K562 (cell line): ENCODE measurements around the gene SELENOM. TPM values are rescaled to one million over a fixed set of nuclear protein-coding genes. Genes with fewer than 3 reads are reported as not detected.

ENCODE experiments used
- ATAC-seq: fragments of 200-7000 bp; cut with Tn5 transposase; 3 replicates; pipeline ENCODE4 v1.9.1; 2020; ENCODE audit warnings: moderate library complexity
- BruUV-seq: library from RNA; stranded (reverse); fragments of 400-500 nt; replicated peaks from 2 replicates; lab custom pipeline; 2021; lab: Mats Ljungman, UMichigan
- CTCF ChIA-PET: fragments of 300-600 bp; formaldehyde crosslinking; extraction: SDS; loops from one replicate; lab custom pipeline; 2021; ENCODE audit warnings: low intra/inter-chr PET ratio; lab: Yijun Ruan, JAX
- POLR2A ChIA-PET: fragments of 300-600, 350-650 bp; sonication (Branson Sonifier 250); formaldehyde crosslinking; extraction: SDS; loops from one replicate; lab custom pipeline; 2021; ENCODE audit warnings: antibody characterized with exemption, inconsistent platforms; lab: Yijun Ruan, JAX
- DNase-seq, 4 experiments: peaks; one replicate each; pipeline versions ENCODE4 v3.0.0 to v3.0.0-alpha.2; 2011 to 2018; ENCODE audit warnings: low spot score in 3 of 4, mixed read lengths in 3 of 4; ENCODE audit errors: extremely low read depth in 1 of 4
- FAIRE-seq: peaks from 2 replicates; lab custom pipeline; 2011; peaks lifted over from hg19 to GRCh38; lab: Jason Lieb, UNC
- H2AFZ ChIP-seq: 2 replicates; pipeline ENCODE4 v1.6.0; 2011; ENCODE audit warnings: low read depth, low read length, control low read depth, inconsistent platforms
- H3K27ac ChIP-seq: fragments of 200-600 bp; 3 replicates; pipeline ENCODE4 v1.8.0; 2011; ENCODE audit warnings: low read depth, mild to moderate bottlenecking, control low read depth, inconsistent platforms, low read length, moderate library complexity, mixed read lengths; ENCODE audit errors: extremely low read depth
- H3K27me3 ChIP-seq, 2 experiments: fragments of 300-600 bp in 1 of 2; 2 replicates in 1 of 2; 3 replicates in 1 of 2; pipeline versions ENCODE4 v1.6.0 to v1.8.0; 2011; ENCODE audit warnings: inconsistent platforms in 2 of 2, low read length in 2 of 2, mild to moderate bottlenecking in 1 of 2, mixed read lengths in 1 of 2, moderate library complexity in 1 of 2; ENCODE audit not compliant: control insufficient read depth in 2 of 2, insufficient read depth in 2 of 2
- H3K36me3 ChIP-seq: fragments of 300-600 bp; 3 replicates; pipeline ENCODE4 v1.8.0; 2011; ENCODE audit warnings: mild to moderate bottlenecking, low read length, inconsistent platforms; ENCODE audit not compliant: control insufficient read depth, insufficient read depth
- H3K4me1 ChIP-seq, 2 experiments: fragments of 200-600 bp in 1 of 2; replicated peaks in 1 of 2; 2 replicates in 1 of 2; 3 replicates in 1 of 2; pipeline versions ENCODE4 v1.5.1 to v1.8.0; 2011; ENCODE audit warnings: inconsistent platforms in 2 of 2, low read length in 2 of 2, mild to moderate bottlenecking in 1 of 2, mixed read lengths in 1 of 2, moderate library complexity in 1 of 2; ENCODE audit not compliant: control insufficient read depth in 2 of 2, insufficient read depth in 2 of 2
- H3K4me2 ChIP-seq: 2 replicates; pipeline ENCODE4 v1.6.1; 2011; ENCODE audit warnings: low read length, control low read depth, inconsistent platforms, mixed read lengths; ENCODE audit not compliant: insufficient read depth
- H3K4me3 ChIP-seq: fragments of 200-600 bp; sonication (generic), shearing (Covaris generic); 2 replicates; pipeline ENCODE4 v1.5.1; 2016; ENCODE audit warnings: control low read depth, inconsistent platforms
- H3K79me2 ChIP-seq: fragments of 200-600 bp; 3 replicates; pipeline ENCODE4 v1.8.0; 2011; ENCODE audit warnings: low read length, inconsistent platforms; ENCODE audit not compliant: control insufficient read depth, insufficient read depth
- H3K9ac ChIP-seq, 2 experiments: 2 replicates each; pipeline versions ENCODE4 v1.6.0 to v1.6.1; 2011; ENCODE audit warnings: low read depth in 2 of 2, low read length in 2 of 2, control low read depth in 1 of 2, inconsistent platforms in 1 of 2, mild to moderate bottlenecking in 1 of 2, mixed read lengths in 1 of 2; ENCODE audit not compliant: insufficient read depth in 1 of 2
- H3K9me1 ChIP-seq: one replicate; pipeline ENCODE4 v1.6.0; 2011; ENCODE audit warnings: inconsistent platforms, mild to moderate bottlenecking, low read length, moderate library complexity; ENCODE audit not compliant: control insufficient read depth, insufficient read depth
- H3K9me3 ChIP-seq: replicated peaks from 2 replicates; pipeline ENCODE4 v1.5.1; 2011; ENCODE audit warnings: low read depth, low read length, inconsistent platforms; ENCODE audit not compliant: control insufficient read depth, insufficient read depth
- H4K20me1 ChIP-seq: replicated peaks from 2 replicates; pipeline ENCODE4 v1.6.1; 2011; ENCODE audit warnings: low read length, inconsistent platforms, mixed read lengths; ENCODE audit not compliant: control insufficient read depth, insufficient read depth
- EHMT2 ChIP-seq: fragments of 450-650 bp; IDR thresholded peaks from 2 replicates; pipeline ENCODE4 v1.6.1; 2018; ENCODE audit warnings: antibody characterized with exemption
- HDAC8 ChIP-seq: fragments of 450-650 bp; IDR thresholded peaks from 2 replicates; pipeline ENCODE4 v1.6.1; 2016; ENCODE audit warnings: mild to moderate bottlenecking, missing genetic modification characterization, moderate library complexity, missing compliant biosample characterization
- HMG20A ChIP-seq: fragments of 450-650 bp; formaldehyde crosslinking; conservative IDR thresholded peaks from 2 replicates; pipeline ENCODE4 v1.4.0; 2020; ENCODE audit warnings: mild to moderate bottlenecking, mixed read lengths
- SPI1 ChIP-seq: IDR thresholded peaks from 2 replicates; pipeline ENCODE4 v1.6.1; 2011; ENCODE audit warnings: low read depth, low read length, control low read depth, borderline replicate concordance
- ZNF431 ChIP-seq: sonication (generic); formaldehyde crosslinking; IDR thresholded peaks from 2 replicates; pipeline ENCODE4 v1.8.0; 2022; ENCODE audit warnings: mild to moderate bottlenecking, missing genetic modification reagents
- ZNF551 ChIP-seq: fragments of 250-450 bp; sonication (Bioruptor Pico); IDR thresholded peaks from 2 replicates; pipeline ENCODE4 v1.5.0; 2021; ENCODE audit warnings: mild to moderate bottlenecking, moderate library complexity
- ZNF699 ChIP-seq: fragments of 250-450 bp; sonication (Bioruptor Pico); IDR thresholded peaks from 2 replicates; pipeline ENCODE4 v1.8.0; 2021; ENCODE audit warnings: mild to moderate bottlenecking, moderate library complexity; ENCODE audit not compliant: insufficient replicate concordance
- WGBS: fragments of 100-300 bp; shearing (Covaris generic); methylation state at CpG from one replicate; pipeline ENCODE4 v1.1.6; 2016; ENCODE audit warnings: low coverage, mixed read lengths; ENCODE audit not compliant: insufficient coverage; ENCODE audit errors: missing lambda C conversion rate; 5-methylcytosine and 5-hydroxymethylcytosine counted together
- in situ Hi-C: fragments of 300-500 bp; cut with MboI; formaldehyde crosslinking; loops from 4 replicates; pipeline ENCODE4 v1.15.0; 2018; ENCODE audit warnings: inconsistent platforms, mixed read lengths
- intact Hi-C: fragments of 100-400 bp; cut with micrococcal nuclease; formaldehyde crosslinking; loops from 2 replicates; pipeline ENCODE4 v1.14.2; 2022
- polyA plus RNA-seq, 8 experiments: library from polyadenylated mRNA; depleted of rRNA in 4 of 8; stranded (reverse) in 5 of 8; unstranded in 3 of 8; fragments of >200 nt; fragmentation: Nextera tagmentation in 2 of 8; fragmentation: Illumina TruSeq in 1 of 8; extraction: Ambion mirVana in 2 of 8; extraction: Trizol in 1 of 8; gene quantifications; 2 replicates each; pipeline versions ENCODE4 v1.2.1 to v1.2.3, GENCODE V29; 2011 to 2014; ENCODE audit warnings: inconsistent platforms in 1 of 8, missing spikeins in 1 of 8
- total RNA-seq, 7 experiments: library from RNA; depleted of rRNA in 6 of 7; stranded (reverse); fragments of >200 nt in 6 of 7; fragmentation: Illumina TruSeq in 2 of 7; extraction: Trizol in 2 of 7; gene quantifications; 2 replicates each; pipeline versions ENCODE4 v1.2.1 to v1.2.3, GENCODE V29; 2011 to 2021; ENCODE audit warnings: low replicate concordance in 1 of 7
- TF ChIP-seq, protein P1 (sequence below), 2 experiments: fragments of 450-650 bp in 1 of 2; sonication (generic) in 1 of 2; formaldehyde crosslinking in 1 of 2; IDR thresholded peaks in 1 of 2; conservative IDR thresholded peaks in 1 of 2; 2 replicates each; pipeline versions ENCODE4 v1.6.1 to v1.8.1; 2016 to 2023; ENCODE audit warnings: mild to moderate bottlenecking in 2 of 2, moderate library complexity in 2 of 2, inconsistent platforms in 1 of 2, missing genetic modification reagents in 1 of 2
- TF ChIP-seq, protein P2 (sequence below): fragments of 250-450 bp; sonication (Bioruptor Pico); IDR thresholded peaks from 2 replicates; pipeline ENCODE4 v1.5.0; 2020; ENCODE audit warnings: mild to moderate bottlenecking, borderline replicate concordance

Gene SELENOM
- total and polyA plus RNA-seq, 9 of the 15 experiments (the other 6 are each of a cell fraction or from before 2014, with no cell fraction given): 1.2 to 10.6 (median 3.7) TPM

DNA sequence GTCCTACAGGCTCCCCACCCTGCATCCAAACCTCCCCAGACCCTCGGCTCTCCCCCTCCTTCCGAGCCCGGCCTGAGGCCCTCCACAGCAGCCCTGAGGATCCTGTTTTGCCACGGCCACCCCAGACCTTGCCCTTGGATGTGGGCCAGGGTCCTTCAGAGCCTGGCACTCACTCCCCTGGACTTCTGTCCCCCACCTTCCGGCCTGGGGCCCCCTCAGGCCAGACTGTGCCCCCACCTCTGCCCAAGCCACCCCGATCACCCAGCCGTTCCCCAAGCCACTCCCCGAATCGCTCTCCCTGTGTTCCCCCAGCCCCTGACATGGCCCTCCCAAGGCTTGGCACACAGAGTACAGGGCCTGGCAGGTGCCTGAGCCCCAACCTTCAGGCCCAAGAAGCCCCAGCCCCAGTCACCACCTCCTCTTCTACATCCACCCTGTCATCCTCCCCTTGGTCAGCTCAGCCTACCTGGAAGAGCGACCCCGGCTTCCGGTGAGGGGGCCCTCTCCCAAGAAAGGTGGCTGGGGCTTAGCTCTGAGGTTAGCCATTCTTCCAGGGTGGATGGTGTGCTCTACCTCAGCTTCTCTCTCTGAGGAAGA is 18.3 kb upstream of the SELENOM start:
- FAIRE-seq (no peak), DNase-seq (no peak), ATAC-seq (no peak)
- intact Hi-C loops (no loop called here), in situ Hi-C loops (no loop called here)
- peaks cover 13 to 54% of the 10 kb centered on the region in 2 experiments; a peak in 4 of 5 replicates for H3K4me1 ChIP-seq
- H3K9me3 ChIP-seq: no peaks in the 10 kb centered on the region
- no peaks in the 10 kb centered on the region for H3K36me3 ChIP-seq
- no peaks in the 10 kb centered on the region for H3K79me2 ChIP-seq
- 54% methylated on average over 6 of the region's 12 CpGs for WGBS
- peak overlapping the region in 1 of 2 experiments; percentile 71; a peak in 1 of 4 replicates for H3K9ac ChIP-seq
- no peak overlapping the region for H3K4me3 ChIP-seq
- no TSS peak for BruUV-seq
- no peak overlapping the region for H3K27ac ChIP-seq
- H3K4me2 ChIP-seq: no peak overlapping the region
- no peak overlapping the region for H2AFZ ChIP-seq
- no peaks in the 10 kb centered on the region for H3K9me1 ChIP-seq
- ChIA-PET POLR2A (interaction anchor here (0.6 to 1.2 kb wide), 2 partner anchors 11 to 97 kb away, joined by 3 read pairs; no protein-coding TSS in a partner anchor), CTCF (no interaction called here)
- no peaks in the 10 kb centered on the region for H3K27me3 ChIP-seq
- no peaks in the 10 kb centered on the region for H4K20me1 ChIP-seq
- TF ChIP-seq, protein P1, sequence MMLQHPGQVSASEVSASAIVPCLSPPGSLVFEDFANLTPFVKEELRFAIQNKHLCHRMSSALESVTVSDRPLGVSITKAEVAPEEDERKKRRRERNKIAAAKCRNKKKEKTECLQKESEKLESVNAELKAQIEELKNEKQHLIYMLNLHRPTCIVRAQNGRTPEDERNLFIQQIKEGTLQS (IDR thresholded peaks at IDR 0.05): no peak
- TF ChIP-seq, protein P1 (CRISPR knock-in tag; conservative IDR thresholded peaks at IDR 0.05): no peak
- TF ChIP-seq SPI1 (no peak), ZNF431 (CRISPR knock-in tag) (no peak), HMG20A (no peak), HDAC8 (tag) (no peak), EHMT2 (no peak), ZNF551 (CRISPR knock-in tag) (no peak), ZNF699 (CRISPR knock-in tag) (no peak)
- TF ChIP-seq, protein P2, sequence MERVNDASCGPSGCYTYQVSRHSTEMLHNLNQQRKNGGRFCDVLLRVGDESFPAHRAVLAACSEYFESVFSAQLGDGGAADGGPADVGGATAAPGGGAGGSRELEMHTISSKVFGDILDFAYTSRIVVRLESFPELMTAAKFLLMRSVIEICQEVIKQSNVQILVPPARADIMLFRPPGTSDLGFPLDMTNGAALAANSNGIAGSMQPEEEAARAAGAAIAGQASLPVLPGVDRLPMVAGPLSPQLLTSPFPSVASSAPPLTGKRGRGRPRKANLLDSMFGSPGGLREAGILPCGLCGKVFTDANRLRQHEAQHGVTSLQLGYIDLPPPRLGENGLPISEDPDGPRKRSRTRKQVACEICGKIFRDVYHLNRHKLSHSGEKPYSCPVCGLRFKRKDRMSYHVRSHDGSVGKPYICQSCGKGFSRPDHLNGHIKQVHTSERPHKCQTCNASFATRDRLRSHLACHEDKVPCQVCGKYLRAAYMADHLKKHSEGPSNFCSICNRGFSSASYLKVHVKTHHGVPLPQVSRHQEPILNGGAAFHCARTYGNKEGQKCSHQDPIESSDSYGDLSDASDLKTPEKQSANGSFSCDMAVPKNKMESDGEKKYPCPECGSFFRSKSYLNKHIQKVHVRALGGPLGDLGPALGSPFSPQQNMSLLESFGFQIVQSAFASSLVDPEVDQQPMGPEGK (CRISPR knock-in tag): no peak
